Measurements from ENCODE around the gene CCDC78.
"Not testable (repeated sequence)": the region's sequence is repeated elsewhere in the genome, so short reads cannot be mapped to it uniquely, and the experiment has no call there.

CCDC78 gene

GRCh38 chr16:698911-699671 lies 27.2 kb downstream of the CCDC78 start:
- no peak overlapping the region for H3K4me3 ChIP-seq (ENCODE audit: low read length)
- TF ChIP-seq ZNF274 (IDR thresholded peaks at IDR 0.05; ENCODE audit: low read depth, low read length) = no peak

DNA sequence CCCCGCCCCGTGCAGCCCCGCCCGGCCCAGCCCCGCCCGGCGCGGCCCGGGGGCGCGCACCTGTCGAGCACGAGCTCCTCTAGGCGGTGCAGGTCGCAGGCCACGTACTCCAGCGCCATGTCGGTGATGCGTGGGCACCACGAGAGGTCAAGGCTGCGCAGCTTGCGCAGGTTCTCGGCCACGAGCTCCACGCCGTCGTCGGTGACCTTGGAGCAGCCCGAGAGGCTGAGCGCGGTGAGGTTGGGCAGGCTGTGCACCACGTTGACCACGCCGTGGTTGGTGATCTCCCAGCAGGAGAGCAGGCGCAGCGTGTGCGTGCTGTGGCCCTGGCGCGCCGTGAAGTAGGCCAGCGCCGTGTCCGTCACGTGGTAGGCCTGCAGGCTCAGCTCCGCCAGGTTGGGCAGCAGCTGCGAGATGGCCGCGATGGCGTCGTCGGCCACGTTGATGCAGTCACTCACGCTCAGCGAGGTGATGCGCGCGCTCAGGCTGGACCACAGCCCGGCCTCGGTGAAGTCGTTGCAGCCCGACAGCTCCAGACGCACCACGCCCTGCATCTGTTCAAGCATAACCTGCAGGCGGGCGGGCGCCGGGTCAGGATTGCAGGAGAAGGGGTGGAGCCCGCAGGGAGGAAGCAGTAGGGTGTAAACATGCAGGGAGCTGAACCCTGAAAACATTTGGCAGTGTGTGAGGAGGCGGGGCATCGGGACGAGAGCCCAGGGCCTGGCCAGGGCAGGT lies 30.7 kb downstream of the CCDC78 start:
- TF ChIP-seq ZNF274 (IDR thresholded peaks at IDR 0.05; ENCODE audit: low read depth, low read length) = no peak
- no peak overlapping the region; the same call in 1 of the 2 replicates for H3K4me3 ChIP-seq (ENCODE audit: low read length)

GRCh38 chr16:694863-695354 lies 31.3 kb downstream of the CCDC78 start:
- H3K4me3 ChIP-seq (ENCODE audit: low read length) = no peak overlapping the region
- TF ChIP-seq ZNF274 (IDR thresholded peaks at IDR 0.05; ENCODE audit: low read depth, low read length) = no peak

DNA sequence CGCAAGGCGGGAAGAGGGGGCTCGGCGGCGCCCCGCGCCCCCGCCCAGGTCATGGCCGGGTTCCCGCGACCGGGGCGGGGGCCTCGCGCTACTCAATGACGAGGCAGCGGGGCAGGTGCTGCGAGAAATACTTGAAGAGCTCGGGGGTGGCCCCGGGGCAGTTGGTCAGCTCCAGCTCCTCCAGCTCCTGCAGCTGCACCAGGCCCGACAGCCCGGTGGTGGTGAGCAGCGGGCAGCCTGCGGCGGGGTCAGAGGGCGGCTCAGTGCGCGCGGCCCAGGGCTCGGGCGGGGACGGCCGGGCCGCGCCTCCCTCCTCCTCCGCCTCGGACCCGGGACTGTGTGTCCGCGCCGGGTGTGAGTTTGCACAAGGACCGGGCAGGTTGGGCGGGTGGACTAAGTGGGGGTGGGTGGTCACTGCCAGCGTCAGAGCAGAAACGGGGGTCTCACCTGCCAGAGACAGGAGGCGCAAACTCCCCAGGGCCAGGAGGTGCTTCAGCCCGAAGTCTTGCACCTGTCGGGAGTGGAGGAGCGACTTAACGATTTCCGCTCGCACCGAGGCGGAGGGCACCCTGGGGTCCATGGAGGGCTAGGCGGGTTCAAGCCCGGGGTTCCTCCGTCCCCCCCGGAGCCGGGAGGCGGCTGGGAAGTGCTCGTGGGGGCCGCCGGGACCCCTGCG lies 31.9 kb downstream of the CCDC78 start:
- no peak overlapping the region for H3K4me3 ChIP-seq (ENCODE audit: low read length)
- TF ChIP-seq ZNF274 (IDR thresholded peaks at IDR 0.05; ENCODE audit: low read depth, low read length) = no peak

DNA sequence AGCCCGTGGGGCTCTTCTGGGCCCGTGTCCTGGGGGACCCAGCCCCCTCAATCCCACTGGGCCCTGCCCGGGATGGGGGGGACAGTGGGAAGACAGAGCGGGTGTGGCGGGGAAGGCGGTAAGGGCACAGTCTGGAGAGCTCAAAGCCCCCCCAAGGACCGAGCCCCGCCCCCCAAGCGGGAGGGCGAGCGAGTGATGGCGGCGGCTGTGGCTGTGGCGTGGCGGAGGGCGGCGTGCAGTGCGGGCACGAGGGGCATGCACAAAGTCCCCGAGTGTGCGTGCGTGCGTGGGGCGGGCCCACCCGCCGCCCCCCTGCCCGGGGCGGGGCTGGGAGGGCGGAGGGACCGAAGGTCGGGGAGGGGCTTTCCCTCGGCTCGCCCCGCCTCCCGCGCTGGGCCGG lies 32.5 kb downstream of the CCDC78 start:
- no peak for TF ChIP-seq ZNF274 (IDR thresholded peaks at IDR 0.05; ENCODE audit: low read depth, low read length)
- H3K4me3 ChIP-seq (ENCODE audit: low read length) = no peak overlapping the region

DNA sequence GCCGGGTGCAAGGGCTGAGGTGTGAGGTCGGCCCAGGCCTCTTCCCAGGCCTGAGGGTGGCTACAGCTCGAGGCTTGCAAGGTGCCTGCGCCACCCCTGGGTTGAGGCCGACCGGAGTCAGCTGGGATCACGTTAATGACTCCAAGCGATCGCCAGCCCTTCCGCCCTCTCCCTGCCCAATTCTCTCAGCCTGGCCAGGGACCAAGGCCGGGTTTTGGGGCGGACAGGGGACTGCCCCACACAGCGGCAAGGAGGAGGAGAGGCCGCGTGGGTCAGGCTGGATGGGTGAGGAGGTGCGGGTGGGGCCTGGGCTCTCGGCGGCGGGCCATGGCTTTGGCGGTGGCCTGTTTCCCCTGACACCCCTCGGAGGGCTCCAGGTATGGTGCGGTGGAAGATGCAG lies 32.9 kb downstream of the CCDC78 start:
- TF ChIP-seq ZNF274 (IDR thresholded peaks at IDR 0.05; ENCODE audit: low read depth, low read length) = no peak
- H3K4me3 ChIP-seq (ENCODE audit: low read length) = no peak overlapping the region

GRCh38 chr16:692356-693108 lies 33.7 kb downstream of the CCDC78 start:
- no peak for TF ChIP-seq ZNF274 (IDR thresholded peaks at IDR 0.05; ENCODE audit: low read depth, low read length)
- H3K4me3 ChIP-seq (ENCODE audit: low read length) = no peak overlapping the region

GRCh38 chr16:691242-691641 lies 35.0 kb downstream of the CCDC78 start:
- not testable (repeated sequence) for H3K4me3 ChIP-seq (ENCODE audit: low read length)

- TF ChIP-seq ZNF274 (IDR thresholded peaks at IDR 0.05; ENCODE audit: low read depth, low read length) = no peak
- H3K4me3 ChIP-seq (ENCODE audit: low read length) = peak overlapping the region; percentile 88
These were observed 36.9 kb downstream of the CCDC78 start for GRCh38 chr16:689175-689897.

- no peak overlapping the region for H3K4me3 ChIP-seq (ENCODE audit: low read length)
- no peak for TF ChIP-seq ZNF274 (IDR thresholded peaks at IDR 0.05; ENCODE audit: low read depth, low read length)
These were observed 38.7 kb downstream of the CCDC78 start for GRCh38 chr16:687499-687898.

DNA sequence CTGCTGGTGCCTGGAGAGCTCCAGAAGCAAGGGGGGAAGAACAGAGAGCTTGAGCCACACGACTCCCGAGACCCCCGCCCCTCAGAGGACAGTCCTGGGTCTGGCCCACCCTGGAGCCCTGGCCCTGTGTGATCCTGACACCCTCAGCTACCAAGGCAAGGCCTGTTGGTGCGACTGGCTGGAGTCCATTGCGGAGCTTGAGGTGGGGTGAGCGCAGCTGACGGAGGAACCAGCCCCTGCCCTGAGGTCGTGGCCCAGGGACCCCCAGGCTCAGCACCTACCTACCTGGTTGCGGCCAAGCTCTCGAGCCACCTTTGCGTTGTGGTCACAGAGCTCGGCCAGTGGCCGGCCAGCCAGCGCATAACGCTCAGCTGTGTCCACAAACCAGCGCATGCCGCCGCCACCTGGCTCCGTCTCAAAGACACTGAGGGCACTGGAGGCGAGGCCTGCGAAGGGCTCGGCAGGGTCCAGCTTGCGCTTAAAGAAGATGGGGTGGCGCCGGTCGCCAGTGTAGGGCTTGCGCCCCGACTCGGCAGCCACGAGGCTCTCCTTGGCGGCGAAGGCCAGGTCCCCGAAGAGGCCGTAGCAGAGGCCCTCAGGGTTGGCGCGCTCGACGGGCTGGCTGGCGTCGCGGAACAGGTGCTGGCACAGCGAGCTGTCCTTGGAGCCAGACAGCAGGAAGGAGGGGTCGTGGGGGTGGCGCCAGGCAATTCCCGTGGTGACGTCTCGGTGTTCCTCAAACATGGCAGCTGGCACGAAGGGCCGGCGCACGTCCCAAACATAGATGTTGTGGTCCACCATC lies 39.6 kb downstream of the CCDC78 start:
- H3K4me3 ChIP-seq (ENCODE audit: low read length) = no peak overlapping the region
- no peak for TF ChIP-seq ZNF274 (IDR thresholded peaks at IDR 0.05; ENCODE audit: low read depth, low read length)

- no peak for TF ChIP-seq ZNF274 (IDR thresholded peaks at IDR 0.05; ENCODE audit: low read depth, low read length)
- no peak overlapping the region for H3K4me3 ChIP-seq (ENCODE audit: low read length)
These were observed 40.3 kb downstream of the CCDC78 start for GRCh38 chr16:685967-686366.
